ENCODE measurements around the gene SPHK1. TPM values are rescaled to one million over a fixed set of nuclear protein-coding genes. Genes with fewer than 3 reads are reported as not detected.

The SPHK1 gene
- total and polyA plus RNA-seq, 2 donors (not counting 3 experiments of a cell fraction or from before 2014, with no cell fraction given) = 85.6 to 97.4 TPM

GRCh38 chr17:76335716-76336381 lies 48.6 kb upstream of the SPHK1 start:
- CTCF ChIA-PET = interaction anchor here (1.0 to 2.8 kb wide), 3 partner anchors 9 to 62 kb away, joined by 3 to 10 read pairs (median 4); no protein-coding TSS in a partner anchor
- POLR2A ChIA-PET = interaction anchor here (0.6 to 0.8 kb wide), 2 partner anchors 8 to 54 kb away, joined by 3 to 4 read pairs; no protein-coding TSS in a partner anchor
- no TSS peak for BruUV-seq (replicated peaks)
- Histone ChIP-seq H3K9me3 (replicated peaks; ENCODE audit: control insufficient read depth, insufficient read depth, low read length) (no peaks in the 10 kb centered on the region), H3K27ac (ENCODE audit: insufficient read depth, low read depth, low read length) (no peak overlapping the region), H3K4me3 (replicated peaks in 1 of 3; ENCODE audit: insufficient read depth in 1 of 3, low read depth in 1 of 3, low read length in 3 of 3) (no peak overlapping the region), H3K27me3 (ENCODE audit: control insufficient read depth in 2 of 2, insufficient read depth in 2 of 2, low read length in 2 of 2) (no peaks in the 10 kb centered on the region), H3K79me2 (ENCODE audit: control insufficient read depth, insufficient read depth, low read length) (peaks cover 30% of the 10 kb centered on the region), H3K4me2 (ENCODE audit: insufficient read depth, low read length) (no peak overlapping the region), H3K9ac (replicated peaks; ENCODE audit: extremely low read depth, insufficient read depth, low read length) (no peak overlapping the region), H4K20me1 (replicated peaks; ENCODE audit: control insufficient read depth, extremely low read depth, insufficient read depth, low read length) (no peaks in the 10 kb centered on the region), H3K9me1 (replicated peaks; ENCODE audit: control insufficient read depth, extremely low read depth, insufficient read depth, low read length) (no peaks in the 10 kb centered on the region), H3K36me3 (ENCODE audit: control insufficient read depth in 2 of 2, extremely low read depth in 1 of 2, insufficient read depth in 2 of 2, low read length in 2 of 2) (peaks cover 3 to 4% of the 10 kb centered on the region in 2 experiments), H2AFZ (ENCODE audit: low read depth, low read length) (no peak overlapping the region), H3K4me1 (ENCODE audit: control insufficient read depth, extremely low read depth, insufficient read depth, low read length) (no peaks in the 10 kb centered on the region)
- DNase-seq (ENCODE audit: low read depth, low spot score) = no peak
- no peak for FAIRE-seq
- dilution Hi-C loops (cut with MboI; ENCODE audit: extremely low pct_ligation_motif_present, low sequenced_read_pairs) (no loop called here), intact Hi-C loops (cut with micrococcal nuclease) (no loop called here)
- no peak for TF ChIP-seq MAX (IDR thresholded peaks at IDR 0.05; ENCODE audit: insufficient read depth, insufficient read length)
- no peak for TF ChIP-seq POLR2A (IDR thresholded peaks at IDR 0.05; ENCODE audit: low read depth, low read length)
- TF ChIP-seq MYC (IDR thresholded peaks at IDR 0.05; ENCODE audit: low read depth, low read length) = no peak
- TF ChIP-seq FOS (IDR thresholded peaks at IDR 0.05; ENCODE audit: borderline replicate concordance, insufficient read depth, low read length) = no peak
- no peak for TF ChIP-seq GATA2 (IDR thresholded peaks at IDR 0.05; ENCODE audit: insufficient read depth, insufficient read length, low read depth, low read length)
- TF ChIP-seq POLR2AphosphoS5 (IDR thresholded peaks at IDR 0.05; ENCODE audit: insufficient read depth, low read depth, low read length) = no peak
- no peak for TF ChIP-seq JUN (IDR thresholded peaks at IDR 0.05; ENCODE audit: borderline replicate concordance, insufficient read depth, insufficient read length, low read depth)
- no peak for TF ChIP-seq CTCF (IDR thresholded peaks at IDR 0.05; ENCODE audit: extremely low read depth in 1 of 2, insufficient read depth in 1 of 2, low read depth in 1 of 2, low read length in 2 of 2)
- no peak for TF ChIP-seq EZH2 (IDR thresholded peaks at IDR 0.05; ENCODE audit: borderline replicate concordance, low read depth, low read length, severe bottlenecking)

Data from endothelial cell of umbilical vein (primary cell).